HG02610 (cell line): Measurements from ENCODE around the gene IRF2.
"Not testable (repeated sequence)": the region's sequence is repeated elsewhere in the genome, so short reads cannot be mapped to it uniquely, and the experiment has no call there.

Source experiments
- ATAC-seq: cut with Tn5 transposase; IDR thresholded peaks from one replicate; pipeline ENCODE4 v1.9.1; 2021; ENCODE audit warnings: mild to moderate bottlenecking, moderate library complexity; ENCODE audit not compliant: unreplicated experiment

Gene IRF2

GRCh38 chr4:184392748-184393559 lies 81.4 kb downstream of the IRF2 start:
- ATAC-seq: no peak

GRCh38 chr4:184392316-184392715 lies 82.0 kb downstream of the IRF2 start:
- no peak for ATAC-seq

- ATAC-seq: no peak
Measured at GRCh38 chr4:184389978-184390900, 84.1 kb downstream of the IRF2 start.

DNA sequence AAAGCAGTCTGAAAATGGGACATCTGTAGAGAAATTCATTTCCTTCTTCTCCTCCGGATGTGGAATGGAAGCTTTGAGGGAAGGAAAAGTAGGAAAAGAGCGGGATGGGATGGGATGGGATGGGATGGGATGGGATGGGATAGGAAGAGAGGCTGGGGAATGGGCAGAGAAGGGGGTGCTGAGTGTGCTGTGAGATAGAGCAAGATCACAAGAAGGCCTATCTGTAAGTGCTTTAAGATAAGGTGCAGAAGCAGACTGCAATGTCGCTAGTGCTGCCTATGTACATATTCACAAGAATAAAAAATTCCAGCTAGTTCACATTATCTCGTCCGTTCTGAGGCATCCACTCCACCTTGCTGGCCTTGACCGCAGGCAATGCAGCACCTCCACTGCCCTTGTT lies 86.2 kb downstream of the IRF2 start:
- no peak for ATAC-seq

DNA sequence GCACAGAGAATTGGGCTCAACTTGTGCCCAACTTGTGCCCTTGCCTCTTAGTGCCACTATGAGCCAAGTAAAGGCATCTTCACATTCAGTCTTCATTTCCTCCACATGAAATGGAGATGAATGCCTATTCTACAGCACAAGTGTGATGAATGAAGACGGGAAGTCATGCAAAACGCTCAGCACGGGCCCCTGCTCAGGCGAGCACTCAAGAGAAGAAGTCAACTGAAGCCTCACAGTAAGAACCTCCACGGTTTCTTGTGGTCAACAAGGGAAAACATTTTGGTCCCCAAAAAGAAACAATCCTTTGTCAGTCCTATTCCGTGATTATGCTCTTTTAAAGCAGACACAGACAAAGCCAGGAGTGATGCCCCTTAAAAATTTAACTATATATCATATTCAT lies 87.0 kb downstream of the IRF2 start:
- peak; percentile 35 for ATAC-seq

DNA sequence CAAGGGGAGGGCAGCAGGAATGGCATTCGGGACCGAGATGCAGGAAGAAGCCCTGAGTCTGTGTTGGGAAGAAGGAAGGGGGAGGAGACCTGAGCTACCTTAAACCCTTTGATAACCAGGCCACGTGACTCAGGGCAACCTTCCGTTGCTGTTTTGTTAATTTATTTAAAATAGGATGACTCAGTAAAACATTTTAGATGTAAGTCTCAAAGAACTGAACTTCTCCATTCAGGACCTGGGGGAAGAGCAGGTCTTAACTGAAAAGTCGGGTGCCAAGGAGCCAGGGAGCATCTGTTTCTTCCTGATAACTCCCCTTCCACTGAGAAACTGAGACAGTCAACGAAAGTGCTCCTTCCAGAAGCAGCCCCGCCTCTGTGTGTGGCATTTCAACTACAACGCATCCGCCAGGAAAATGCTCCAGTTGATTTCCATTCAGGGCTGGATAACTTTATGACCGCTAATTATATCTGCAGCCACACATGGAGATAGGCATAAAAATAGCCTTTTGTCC lies 88.0 kb downstream of the IRF2 start:
- ATAC-seq: no peak

DNA sequence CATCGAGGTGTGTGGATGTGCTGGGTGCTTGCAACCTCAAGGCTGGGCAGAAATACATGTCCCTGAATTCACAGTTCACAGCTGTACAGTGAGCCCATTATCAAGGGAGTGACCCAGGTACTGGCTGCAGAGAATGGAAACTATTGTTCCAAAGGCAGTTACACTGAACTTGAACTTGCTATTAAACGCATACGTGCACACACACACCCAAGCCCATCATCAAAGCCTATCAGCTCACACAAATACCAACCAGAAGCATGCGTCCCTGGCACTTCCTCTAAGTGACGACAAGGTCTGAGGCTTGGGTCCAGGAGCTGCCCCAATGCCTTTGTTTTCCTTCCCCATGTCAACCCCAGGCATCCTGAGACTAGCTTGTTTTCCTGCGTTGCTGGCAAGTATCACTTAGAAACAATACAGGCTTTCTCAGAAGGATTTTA lies 88.6 kb downstream of the IRF2 start:
- ATAC-seq: no peak

DNA sequence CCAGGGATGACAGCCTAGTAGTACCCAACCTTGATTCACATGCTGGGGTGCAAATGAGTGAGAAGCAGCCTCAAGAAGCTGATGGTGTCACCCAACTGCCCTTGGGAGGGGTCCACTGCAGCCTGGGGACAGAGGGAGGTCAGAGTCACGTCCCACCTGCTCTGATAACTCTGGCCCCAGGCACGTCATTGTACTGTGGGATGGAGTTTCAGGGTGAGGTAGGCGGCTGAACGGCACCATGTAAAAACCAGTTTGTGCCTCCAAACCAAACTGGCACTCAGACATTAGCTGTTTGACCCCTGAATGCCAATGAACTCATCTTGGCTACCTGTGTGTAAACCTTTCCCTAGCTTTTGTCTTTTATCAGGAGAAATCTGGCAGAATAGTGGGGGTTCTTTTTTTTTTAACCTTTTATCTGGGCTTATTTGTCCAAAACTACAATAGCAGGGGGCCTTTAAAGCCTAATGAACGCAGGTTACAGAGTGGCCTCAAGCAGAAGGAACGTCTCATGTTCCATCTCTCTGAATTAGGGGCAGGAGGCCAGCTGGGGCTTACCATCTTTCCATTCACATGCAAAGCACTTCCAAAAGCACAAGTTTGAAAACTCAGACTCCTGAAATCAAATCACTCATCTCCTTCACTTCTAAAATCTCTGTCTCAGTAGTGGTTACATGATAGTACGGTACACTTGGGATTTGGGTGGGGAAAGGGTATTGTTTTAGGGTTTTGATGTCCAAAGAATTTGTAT lies 89.4 kb downstream of the IRF2 start:
- peak; percentile 20 for ATAC-seq

- ATAC-seq: peak; percentile 70
Measured at GRCh38 chr4:184384056-184384809, 90.1 kb downstream of the IRF2 start.

- ATAC-seq: no peak
Measured at GRCh38 chr4:184383497-184384055, 90.8 kb downstream of the IRF2 start.

GRCh38 chr4:184382189-184382846 lies 92.0 kb downstream of the IRF2 start:
- ATAC-seq: peak; percentile 29

DNA sequence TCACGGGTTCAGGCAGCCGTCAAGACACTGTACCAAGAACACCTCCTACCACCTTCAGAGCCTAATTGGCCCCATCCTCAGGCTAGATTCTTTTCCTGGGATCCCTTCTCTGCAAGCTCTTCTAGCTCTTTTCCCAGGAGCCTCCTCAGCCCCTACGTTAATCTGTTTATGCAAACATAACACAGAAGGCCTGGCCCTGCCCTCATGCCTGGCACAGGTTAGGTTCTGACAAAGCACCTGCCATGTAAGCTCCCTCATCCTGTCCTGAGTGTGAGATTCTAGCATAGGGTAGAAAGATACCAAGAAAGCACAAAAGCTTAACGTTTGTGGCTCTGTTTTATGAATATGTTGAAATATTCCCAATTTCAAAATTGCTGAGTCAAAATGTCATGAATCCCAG lies 93.6 kb downstream of the IRF2 start:
- no peak for ATAC-seq

- ATAC-seq: not testable (repeated sequence)
Measured at GRCh38 chr4:184380214-184380613, 94.1 kb downstream of the IRF2 start.

- ATAC-seq: no peak
Measured at GRCh38 chr4:184376923-184377322, 97.4 kb downstream of the IRF2 start.

- ATAC-seq: no peak
Measured at GRCh38 chr4:184376126-184376838, 98.1 kb downstream of the IRF2 start.

GRCh38 chr4:184375623-184376022 lies 98.7 kb downstream of the IRF2 start:
- not testable (repeated sequence) for ATAC-seq

GRCh38 chr4:184375027-184375426 lies 99.3 kb downstream of the IRF2 start:
- no peak for ATAC-seq

GRCh38 chr4:184373886-184374405 lies 100.4 kb downstream of the IRF2 start:
- no peak for ATAC-seq
